ENCODE results near the gene VSIG2.
A peak's percentile ranks its signal among the peaks of the same experiment; 100 is the strongest.
"Not testable (repeated sequence)": the region's sequence is repeated elsewhere in the genome, so short reads cannot be mapped to it uniquely, and the experiment has no call there.

The VSIG2 gene

GRCh38 chr11:124788521-124788920 lies 36.5 kb upstream of the VSIG2 start:
- no peak overlapping the region for H3K4me3 ChIP-seq
- TF ChIP-seq Cebpa-rat (IDR thresholded peaks at IDR 0.05) = no peak
- no peak overlapping the region for H3K4me2 ChIP-seq
- H3K36me3 ChIP-seq = no peaks in the 10 kb centered on the region
- no peaks in the 10 kb centered on the region for H3K27me3 ChIP-seq
- 0 out of 2 replicates have a peak, but pooled peaks cover 2% of the 10 kb centered on the region for H3K4me1 ChIP-seq
- peaks cover 85% of the 10 kb centered on the region for H4K20me1 ChIP-seq
- no peak overlapping the region for H3K9ac ChIP-seq
- no peak overlapping the region for H3K27ac ChIP-seq
- no peaks in the 10 kb centered on the region for H3K9me3 ChIP-seq

- Histone ChIP-seq H3K27ac (no peak overlapping the region), H3K4me2 (no peak overlapping the region)
Measured at GRCh38 chr11:124784051-124784450, 32.0 kb upstream of the VSIG2 start.

GRCh38 chr11:124783002-124783401 lies 30.9 kb upstream of the VSIG2 start:
- peaks cover 37% of the 10 kb centered on the region for H4K20me1 ChIP-seq
- peaks cover 8% of the 10 kb centered on the region; the same call in 1 of the 2 replicates for H3K36me3 ChIP-seq
- H3K27ac ChIP-seq = no peak overlapping the region
- H3K4me2 ChIP-seq = no peak overlapping the region
- no peaks in the 10 kb centered on the region for H3K27me3 ChIP-seq
- 0 out of 2 replicates have a peak, but pooled peaks cover under 1% of the 10 kb centered on the region for H3K4me1 ChIP-seq
- TF ChIP-seq Cebpa-rat (IDR thresholded peaks at IDR 0.05) = no peak
- no peak overlapping the region for H3K4me3 ChIP-seq
- no peaks in the 10 kb centered on the region for H3K9me3 ChIP-seq
- no peak overlapping the region for H3K9ac ChIP-seq

More at GRCh38 chr11:124784051-124784450, 32.0 kb upstream of the VSIG2 start:
- Histone ChIP-seq H3K9ac (no peak overlapping the region), H4K20me1 (peaks cover 47% of the 10 kb centered on the region), H3K27me3 (no peaks in the 10 kb centered on the region), H3K9me3 (no peaks in the 10 kb centered on the region), H3K4me3 (no peak overlapping the region), H3K4me1 (no peaks in the 10 kb centered on the region), H3K36me3 (0 out of 2 replicates have a peak, but pooled peaks cover under 1% of the 10 kb centered on the region)
- TF ChIP-seq Cebpa-rat (IDR thresholded peaks at IDR 0.05) = no peak

GRCh38 chr11:124779568-124779967 lies 27.5 kb upstream of the VSIG2 start:
- Histone ChIP-seq H3K4me3 (no peak overlapping the region), H3K27ac (no peak overlapping the region), H3K4me1 (peaks cover 12% of the 10 kb centered on the region; the same call in 1 of the 2 replicates), H3K9me3 (no peaks in the 10 kb centered on the region), H4K20me1 (peaks cover 9% of the 10 kb centered on the region; the same call in 1 of the 2 replicates), H3K4me2 (no peak overlapping the region), H3K9ac (no peak overlapping the region), H3K27me3 (no peaks in the 10 kb centered on the region), H3K36me3 (peaks cover 12% of the 10 kb centered on the region; the same call in 1 of the 2 replicates)
- no peak for TF ChIP-seq Cebpa-rat (IDR thresholded peaks at IDR 0.05)

GRCh38 chr11:124778281-124778680 lies 26.2 kb upstream of the VSIG2 start:
- Histone ChIP-seq H4K20me1 (peaks cover 4% of the 10 kb centered on the region; the same call in 1 of the 2 replicates), H3K27me3 (no peaks in the 10 kb centered on the region), H3K4me2 (no peak overlapping the region), H3K9me3 (no peaks in the 10 kb centered on the region), H3K27ac (no peak overlapping the region), H3K9ac (no peak overlapping the region), H3K4me3 (no peak overlapping the region), H3K4me1 (peaks cover 12% of the 10 kb centered on the region; the same call in 1 of the 2 replicates), H3K36me3 (peaks cover 19% of the 10 kb centered on the region; the same call in 1 of the 2 replicates)
- TF ChIP-seq Cebpa-rat (IDR thresholded peaks at IDR 0.05) = no peak

- TF ChIP-seq Cebpa-rat (IDR thresholded peaks at IDR 0.05) = no peak
- H3K4me3 ChIP-seq = no peak overlapping the region
- H3K27ac ChIP-seq = no peak overlapping the region
- H4K20me1 ChIP-seq = no peaks in the 10 kb centered on the region
- H3K27me3 ChIP-seq = no peaks in the 10 kb centered on the region
- H3K4me1 ChIP-seq = peaks cover 12% of the 10 kb centered on the region; the same call in 1 of the 2 replicates
- no peak overlapping the region for H3K9ac ChIP-seq
- H3K9me3 ChIP-seq = no peaks in the 10 kb centered on the region
- peak overlapping the region; percentile 6; the same call in 1 of the 2 replicates for H3K4me2 ChIP-seq
- H3K36me3 ChIP-seq = peaks cover 28% of the 10 kb centered on the region
Measured at GRCh38 chr11:124776865-124777645, 25.0 kb upstream of the VSIG2 start.

- not testable (repeated sequence) for H3K27ac ChIP-seq, H3K4me1 ChIP-seq, H4K20me1 ChIP-seq, H3K4me3 ChIP-seq, H3K9ac ChIP-seq, H3K27me3 ChIP-seq, H3K9me3 ChIP-seq, H3K4me2 ChIP-seq
- peaks cover 65% of the 10 kb centered on the region for H3K36me3 ChIP-seq
Measured at GRCh38 chr11:124770959-124771358, 18.9 kb upstream of the VSIG2 start.

- no peaks in the 10 kb centered on the region for H3K4me1 ChIP-seq
- H4K20me1 ChIP-seq = no peaks in the 10 kb centered on the region
- no peak overlapping the region for H3K27ac ChIP-seq
- no peak overlapping the region for H3K9ac ChIP-seq
- no peaks in the 10 kb centered on the region for H3K9me3 ChIP-seq
- H3K4me2 ChIP-seq = no peak overlapping the region
- H3K27me3 ChIP-seq = no peaks in the 10 kb centered on the region
- TF ChIP-seq Cebpa-rat (IDR thresholded peaks at IDR 0.05) = no peak
- H3K36me3 ChIP-seq = peaks cover 72% of the 10 kb centered on the region
- H3K4me3 ChIP-seq = no peak overlapping the region
Measured at GRCh38 chr11:124769806-124770774, 18.0 kb upstream of the VSIG2 start.

- peaks cover 75% of the 10 kb centered on the region for H3K36me3 ChIP-seq
- no peaks in the 10 kb centered on the region for H3K27me3 ChIP-seq
- no peak overlapping the region for H3K4me2 ChIP-seq
- no peak overlapping the region for H3K4me3 ChIP-seq
- no peak for TF ChIP-seq Cebpa-rat (IDR thresholded peaks at IDR 0.05)
- no peak overlapping the region for H3K27ac ChIP-seq
- H4K20me1 ChIP-seq = no peaks in the 10 kb centered on the region
- no peaks in the 10 kb centered on the region for H3K9me3 ChIP-seq
- no peaks in the 10 kb centered on the region for H3K4me1 ChIP-seq
- no peak overlapping the region for H3K9ac ChIP-seq
Measured at GRCh38 chr11:124768914-124769313, 16.9 kb upstream of the VSIG2 start.

All from BLaER1 (cell line).